ENCODE measurements around the gene SEMA4G.
A peak's percentile ranks its signal among the peaks of the same experiment; 100 is the strongest.

The SEMA4G gene

DNA sequence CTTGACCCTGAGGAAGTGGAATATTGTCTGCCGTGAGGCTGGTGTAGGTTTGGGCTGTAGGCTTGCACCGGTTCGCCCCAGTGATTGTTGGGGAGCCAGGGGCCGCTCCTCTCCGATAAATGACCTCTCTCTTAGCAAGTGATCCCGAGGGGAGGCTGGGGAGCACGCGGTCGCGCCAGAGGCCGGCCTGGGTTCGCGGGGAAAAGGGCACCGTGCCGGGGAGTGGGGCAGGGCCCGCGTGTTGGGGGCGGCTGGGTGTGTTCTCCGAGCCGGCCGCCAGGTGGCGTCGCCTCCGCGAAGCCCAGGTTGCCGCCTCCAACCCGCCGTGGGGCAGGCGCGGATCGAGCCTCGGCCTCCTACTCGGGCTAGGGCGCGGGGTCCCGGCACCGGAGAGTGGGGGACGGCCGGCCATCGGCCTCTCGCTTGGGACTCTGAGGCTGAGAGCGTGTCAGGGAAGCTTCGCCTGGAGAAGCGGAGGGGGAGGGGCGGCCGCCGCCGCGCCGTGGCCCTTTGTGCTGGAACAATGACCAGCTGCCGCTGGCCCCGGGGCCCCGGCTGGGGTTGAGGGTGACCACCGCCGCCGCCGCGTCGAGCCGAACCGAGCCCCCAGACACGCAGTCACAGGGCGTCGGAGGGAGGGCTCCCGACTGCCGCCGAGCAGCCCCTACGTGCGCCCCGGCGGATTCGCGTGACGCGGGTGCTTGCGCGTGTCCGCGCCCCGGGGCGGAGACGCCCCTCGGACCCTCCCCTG lies 29.9 kb downstream of the SEMA4G start:
- no peak for TF ChIP-seq Cebpa-rat (IDR thresholded peaks at IDR 0.05)
- Histone ChIP-seq H3K36me3 (peaks cover 22 to 38% (median 30%) of the 10 kb centered on the region in 11 experiments), H3K27ac (peak overlapping the region; percentile 92 to 98 (median 97)), H3K4me2 (peak overlapping the region; percentile 89 to 99 (median 97)), H3K9ac (peak overlapping the region; percentile 92 to 99 (median 97)), H3K9me3 (replicated peaks in 1 of 11) (no peaks in the 10 kb centered on the region), H3K4me3 (peak overlapping the region; percentile 82 to 93 (median 90)), H4K20me1 (peaks cover 27 to 39% (median 31%) of the 10 kb centered on the region in 11 experiments; a peak in 21 of 22 replicates), H3K27me3 (no peaks in the 10 kb centered on the region), H3K4me1 (peaks cover 32 to 61% (median 55%) of the 10 kb centered on the region in 10 experiments)

GRCh38 chr10:100999742-101000126 lies 30.4 kb downstream of the SEMA4G start, which contains the start of gene LZTS2:
TSS of gene LZTS2 (plus strand) at chr10:100999808. CDS start at chr10:101002539, 2,731 bp downstream.
- H3K4me3 ChIP-seq, result peak within 1 kb of the TSS; percentile 82 to 93 (median 90)

DNA sequence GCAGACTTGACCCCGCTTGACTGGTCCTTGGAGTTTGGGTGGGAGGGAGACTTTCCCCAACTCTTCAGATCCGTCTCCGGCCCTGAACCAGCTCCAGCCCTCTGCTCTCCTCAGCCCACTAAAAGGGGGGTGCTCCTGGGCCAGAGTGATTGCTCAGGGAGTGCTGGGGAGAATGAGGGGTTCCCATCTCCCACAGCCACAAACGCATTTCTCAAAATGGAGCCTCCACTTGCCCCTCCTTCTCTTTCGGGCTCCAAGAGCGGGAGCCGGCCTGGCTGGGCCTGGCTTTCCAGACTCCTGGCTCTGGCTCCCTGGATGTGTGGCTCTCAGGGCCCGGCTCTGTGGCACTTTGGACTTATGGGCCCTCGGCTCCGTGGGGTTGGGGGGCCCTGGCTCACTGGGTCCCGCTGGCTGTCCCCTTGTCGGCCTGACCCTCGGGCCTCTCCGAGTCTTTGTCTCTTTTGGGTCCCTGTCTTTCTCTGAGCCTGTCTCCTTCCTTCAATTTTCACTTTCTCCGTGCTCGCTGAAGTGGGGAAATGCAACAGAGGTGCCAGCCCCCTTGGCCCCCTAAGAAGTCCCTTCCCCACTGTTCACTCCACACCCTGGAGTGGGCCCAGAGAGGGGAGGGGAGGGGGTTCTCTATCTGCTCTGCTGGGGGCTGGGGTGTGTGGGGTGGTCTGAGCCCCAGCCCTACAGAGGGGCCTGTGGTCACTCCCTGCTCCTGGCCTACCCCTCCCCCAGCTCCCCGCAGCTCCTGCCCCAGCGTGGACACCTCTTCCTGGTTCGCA lies 31.0 kb downstream of the SEMA4G start:
- Histone ChIP-seq H3K27ac (peak overlapping the region; percentile 92 to 98 (median 97)), H3K27me3 (no peaks in the 10 kb centered on the region), H3K4me2 (peak overlapping the region; percentile 89 to 99 (median 97)), H3K4me3 (peak overlapping the region; percentile 82 to 93 (median 90)), H3K9me3 (replicated peaks in 1 of 11) (no peaks in the 10 kb centered on the region), H3K9ac (peak overlapping the region; percentile 92 to 99 (median 97)), H4K20me1 (peaks cover 26 to 41% (median 36%) of the 10 kb centered on the region in 11 experiments; a peak in 21 of 22 replicates), H3K36me3 (peaks cover 30 to 38% (median 33%) of the 10 kb centered on the region in 11 experiments), H3K4me1 (peaks cover 32 to 60% (median 55%) of the 10 kb centered on the region in 10 experiments)
- TF ChIP-seq Cebpa-rat (IDR thresholded peaks at IDR 0.05), result no peak

More at GRCh38 chr10:100999742-101000126, 30.4 kb downstream of the SEMA4G start, which contains the start of gene LZTS2:
- no peak for TF ChIP-seq Cebpa-rat (IDR thresholded peaks at IDR 0.05)
- H3K36me3 ChIP-seq, result peaks cover 27 to 38% (median 30%) of the 10 kb centered on the region in 11 experiments
- H3K4me1 ChIP-seq, result peaks cover 32 to 61% (median 55%) of the 10 kb centered on the region in 10 experiments
- H3K27ac ChIP-seq, result peak within 1 kb of the TSS; percentile 92 to 98 (median 97)
- peaks cover 26 to 39% (median 35%) of the 10 kb centered on the region in 11 experiments; a peak in 21 of 22 replicates for H4K20me1 ChIP-seq
- no peaks in the 10 kb centered on the region for H3K27me3 ChIP-seq
- peak within 1 kb of the TSS; percentile 89 to 99 (median 97) for H3K4me2 ChIP-seq
- peak within 1 kb of the TSS; percentile 92 to 99 (median 97) for H3K9ac ChIP-seq
- no peaks in the 10 kb centered on the region for H3K9me3 ChIP-seq (replicated peaks in 1 of 11)

DNA sequence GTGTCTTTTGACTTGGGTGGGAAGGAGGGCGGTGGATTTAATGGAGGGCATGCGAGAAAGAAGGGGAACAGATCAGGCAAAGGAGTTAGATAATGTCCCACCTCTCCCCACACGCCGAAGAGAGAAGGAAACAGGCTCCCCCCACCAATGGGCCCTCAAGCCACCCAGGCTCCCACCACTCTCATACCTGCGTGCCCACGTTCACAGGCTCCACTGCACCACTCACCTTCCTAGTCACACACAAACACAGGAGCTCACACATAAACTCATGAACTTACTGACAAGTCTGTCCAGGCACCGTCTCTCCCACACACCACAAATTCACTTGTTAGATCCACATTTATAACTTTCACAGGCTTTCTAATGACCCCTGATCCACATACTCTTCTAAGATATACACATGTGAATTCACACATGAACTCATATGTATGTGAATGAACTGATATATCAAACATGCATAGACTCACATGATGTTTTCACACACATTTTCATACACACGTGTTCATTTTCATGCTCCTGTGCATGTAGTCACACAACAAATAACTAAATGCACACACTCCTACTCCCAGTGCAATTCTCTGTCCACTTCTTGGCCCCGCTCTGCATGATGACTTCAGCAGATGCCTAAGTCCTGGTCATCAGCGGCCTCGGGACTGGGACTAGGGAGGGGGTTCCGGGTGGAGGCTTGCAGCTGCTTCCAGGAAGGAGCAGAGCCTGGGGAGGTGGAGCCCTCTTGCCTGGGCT lies 31.8 kb downstream of the SEMA4G start:
- Histone ChIP-seq H3K27ac (peak overlapping the region; percentile 92 to 98 (median 97)), H3K4me3 (peak overlapping the region; percentile 82 to 93 (median 90)), H3K27me3 (no peaks in the 10 kb centered on the region), H3K9ac (peak overlapping the region; percentile 92 to 99 (median 97)), H3K4me1 (peaks cover 30 to 52% (median 49%) of the 10 kb centered on the region in 10 experiments), H4K20me1 (peaks cover 26 to 48% (median 37%) of the 10 kb centered on the region in 11 experiments; a peak in 21 of 22 replicates), H3K4me2 (peak overlapping the region; percentile 89 to 99 (median 97)), H3K9me3 (replicated peaks in 1 of 11) (no peaks in the 10 kb centered on the region), H3K36me3 (peaks cover 38 to 44% (median 39%) of the 10 kb centered on the region in 11 experiments)
- TF ChIP-seq Cebpa-rat (IDR thresholded peaks at IDR 0.05), result no peak

DNA sequence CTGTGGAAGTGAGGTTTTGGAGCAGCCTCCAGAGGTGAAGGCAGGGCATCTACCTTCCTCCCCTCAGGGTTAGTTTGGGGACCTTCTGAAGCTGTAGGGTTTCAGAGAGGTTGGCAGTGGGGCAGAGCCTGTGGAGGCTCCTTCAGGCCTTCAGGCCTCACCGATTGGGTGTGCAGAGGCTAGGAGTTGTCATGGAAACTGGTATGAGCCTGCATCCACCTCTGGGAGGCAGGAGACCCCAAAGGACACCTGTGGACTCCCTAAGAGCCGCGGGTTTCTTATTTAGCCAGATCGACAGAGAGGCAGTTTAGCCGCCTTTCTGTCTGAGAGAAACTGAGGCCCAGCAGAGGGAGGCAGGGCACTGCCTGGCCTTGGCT lies 32.3 kb downstream of the SEMA4G start:
- peak overlapping the region; percentile 18 to 98 (median 97); a peak in 21 of 22 replicates for H3K27ac ChIP-seq
- H3K4me2 ChIP-seq, result peak overlapping the region; percentile 89 to 99 (median 97)
- peaks cover 43 to 49% (median 45%) of the 10 kb centered on the region in 11 experiments for H3K36me3 ChIP-seq

DNA sequence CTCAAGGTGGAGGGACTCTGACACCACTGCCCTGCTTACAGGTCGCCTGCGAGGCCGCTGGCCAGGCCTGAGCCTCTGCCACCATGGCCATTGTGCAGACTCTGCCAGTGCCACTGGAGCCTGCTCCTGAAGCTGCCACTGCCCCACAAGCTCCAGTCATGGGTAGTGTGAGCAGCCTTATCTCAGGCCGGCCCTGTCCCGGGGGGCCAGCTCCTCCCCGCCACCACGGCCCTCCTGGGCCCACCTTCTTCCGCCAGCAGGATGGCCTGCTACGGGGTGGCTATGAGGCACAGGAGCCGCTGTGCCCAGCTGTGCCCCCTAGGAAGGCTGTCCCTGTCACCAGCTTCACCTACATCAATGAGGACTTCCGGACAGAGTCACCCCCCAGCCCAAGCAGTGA lies 33.2 kb downstream of the SEMA4G start:
- Histone ChIP-seq H3K27ac (peak overlapping the region; percentile 18 to 98 (median 97); a peak in 13 of 22 replicates), H3K36me3 (peaks cover 46 to 57% (median 53%) of the 10 kb centered on the region in 11 experiments), H3K9ac (peak overlapping the region; percentile 92 to 99 (median 97); a peak in 19 of 22 replicates), H3K4me2 (peak overlapping the region; percentile 89 to 99 (median 97)), H3K9me3 (replicated peaks in 1 of 11) (no peaks in the 10 kb centered on the region), H3K4me1 (peaks cover 22 to 53% (median 47%) of the 10 kb centered on the region in 10 experiments), H3K27me3 (no peaks in the 10 kb centered on the region), H4K20me1 (peaks cover 36 to 62% (median 49%) of the 10 kb centered on the region in 11 experiments; a peak in 21 of 22 replicates), H3K4me3 (peak overlapping the region in 4 of 10 experiments; percentile 18 to 92 (median 83); a peak in 4 of 20 replicates)
- TF ChIP-seq Cebpa-rat (IDR thresholded peaks at IDR 0.05), result no peak

More for the DNA sequence above, 32.3 kb downstream of the SEMA4G start:
- Histone ChIP-seq H4K20me1 (peaks cover 28 to 54% (median 42%) of the 10 kb centered on the region in 11 experiments; a peak in 21 of 22 replicates), H3K9me3 (replicated peaks in 1 of 11) (no peaks in the 10 kb centered on the region), H3K4me3 (peak overlapping the region; percentile 82 to 93 (median 90)), H3K27me3 (no peaks in the 10 kb centered on the region), H3K9ac (peak overlapping the region; percentile 92 to 99 (median 97)), H3K4me1 (peaks cover 25 to 49% (median 44%) of the 10 kb centered on the region in 10 experiments)
- no peak for TF ChIP-seq Cebpa-rat (IDR thresholded peaks at IDR 0.05)

DNA sequence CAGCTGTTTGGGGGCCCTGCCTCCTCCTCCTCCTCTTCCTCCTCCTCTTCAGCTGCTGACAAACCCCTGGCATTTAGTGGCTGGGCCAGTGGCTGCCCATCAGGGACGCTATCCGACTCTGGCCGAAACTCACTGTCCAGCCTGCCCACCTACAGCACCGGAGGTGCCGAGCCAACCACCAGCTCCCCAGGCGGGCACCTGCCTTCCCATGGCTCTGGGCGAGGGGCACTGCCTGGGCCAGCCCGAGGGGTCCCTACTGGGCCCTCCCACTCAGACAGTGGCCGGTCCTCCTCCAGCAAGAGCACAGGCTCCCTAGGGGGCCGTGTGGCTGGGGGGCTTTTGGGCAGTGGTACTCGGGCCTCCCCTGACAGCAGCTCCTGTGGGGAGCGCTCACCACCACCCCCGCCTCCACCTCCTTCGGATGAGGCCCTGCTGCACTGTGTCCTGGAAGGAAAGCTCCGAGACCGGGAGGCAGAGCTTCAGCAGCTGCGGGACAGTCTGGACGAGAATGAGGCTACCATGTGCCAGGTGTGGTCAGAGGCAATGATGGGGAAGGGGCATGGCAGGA lies 34.4 kb downstream of the SEMA4G start:
- peak overlapping the region in 2 of 11 experiments; percentile 19 to 36; a peak in 2 of 22 replicates for H3K9ac ChIP-seq
- no peak overlapping the region for H3K4me2 ChIP-seq
- H3K27ac ChIP-seq, result peak overlapping the region in 1 of 11 experiments; percentile 9; a peak in 1 of 22 replicates
- H3K9me3 ChIP-seq (replicated peaks in 1 of 11), result no peaks in the 10 kb centered on the region
- H3K4me1 ChIP-seq, result peaks cover 22 to 53% (median 48%) of the 10 kb centered on the region in 10 experiments
- peaks cover 46 to 59% (median 56%) of the 10 kb centered on the region in 11 experiments for H3K36me3 ChIP-seq
- no peak for TF ChIP-seq Cebpa-rat (IDR thresholded peaks at IDR 0.05)
- H3K4me3 ChIP-seq, result no peak overlapping the region
- H3K27me3 ChIP-seq, result no peaks in the 10 kb centered on the region
- peaks cover 36 to 74% (median 51%) of the 10 kb centered on the region in 11 experiments; a peak in 21 of 22 replicates for H4K20me1 ChIP-seq
